B cell (primary cell): ENCODE measurements around the gene GLIS2. TPM values are rescaled to one million over a fixed set of nuclear protein-coding genes. Genes with fewer than 3 reads are reported as not detected.

Source experiments
- ATAC-seq: fragments of 200-7000 bp; cut with Tn5 transposase; one replicate; pipeline ENCODE4 v1.10.0; 2021; ENCODE audit warnings: low read depth, mild to moderate bottlenecking, moderate number of reproducible peaks, moderate library complexity
- CTCF ChIA-PET: fragments of 350-600 bp; sonication (Branson Sonifier 250); formaldehyde crosslinking; loops from one replicate; lab custom pipeline; 2021; ENCODE audit warnings: antibody characterized with exemption, inconsistent platforms; lab: Charles Lee
- POLR2A ChIA-PET: fragments of 350-600 bp; sonication (Branson Sonifier 250); formaldehyde crosslinking; loops from one replicate; lab custom pipeline; 2021; ENCODE audit warnings: antibody characterized with exemption; lab: Charles Lee
- DNase-seq: peaks from one replicate; pipeline ENCODE4 v3.0.0; 2013
- H2AFZ ChIP-seq: 2 replicates; pipeline ENCODE4 v1.6.1; 2012; ENCODE audit warnings: mild to moderate bottlenecking, low read depth, low read length; ENCODE audit not compliant: insufficient read depth, poor library complexity, severe bottlenecking
- H3K27ac ChIP-seq, 2 donors: 1 replicate in 1 of 2; 2 replicates in 1 of 2; pipeline ENCODE4 v1.5.1; 2012 to 2013; ENCODE audit warnings: low read length in 2 of 2, mild to moderate bottlenecking in 2 of 2, moderate library complexity in 1 of 2
- H3K27me3 ChIP-seq, 4 experiments: fragments of 200-600 bp in 1 of 4; sonication (generic) in 1 of 4; replicated peaks in 1 of 4; 1 replicate in 2 of 4; 2 replicates in 2 of 4; pipeline versions ENCODE4 v1.6.1 to v1.7.0; 2013 to 2016; ENCODE audit warnings: low read length in 3 of 4, mild to moderate bottlenecking in 2 of 4, mixed read lengths in 1 of 4, moderate library complexity in 1 of 4; ENCODE audit not compliant: insufficient read depth in 4 of 4, control insufficient read depth in 3 of 4; ENCODE audit errors: control extremely low read depth in 1 of 4
- H3K36me3 ChIP-seq, 2 experiments: replicated peaks in 1 of 2; 1 replicate in 1 of 2; 2 replicates in 1 of 2; pipeline versions ENCODE4 v1.6.1 to v1.7.1; 2013; ENCODE audit warnings: low read length in 1 of 2; ENCODE audit not compliant: insufficient read depth in 2 of 2, control insufficient read depth in 1 of 2; ENCODE audit errors: control extremely low read depth in 1 of 2, extremely low read depth in 1 of 2
- H3K4me1 ChIP-seq, 2 donors: fragments of 200-600 bp in 1 of 2; sonication (generic) in 1 of 2; 1 replicate in 1 of 2; 2 replicates in 1 of 2; pipeline versions ENCODE4 v1.5.1 to v1.6.1; 2013 to 2017; ENCODE audit warnings: low read length in 2 of 2; ENCODE audit not compliant: control insufficient read depth in 2 of 2, insufficient read depth in 2 of 2
- H3K4me2 ChIP-seq: replicated peaks from 2 replicates; pipeline ENCODE3; 2012; ENCODE audit warnings: mild to moderate bottlenecking, low read depth, low read length; ENCODE audit not compliant: poor library complexity, severe bottlenecking
- H3K4me3 ChIP-seq, 5 experiments: fragments of 200-600 bp in 1 of 5; sonication (generic) in 1 of 5; 1 replicate in 3 of 5; 2 replicates in 2 of 5; pipeline versions ENCODE4 v1.5.1 to v1.7.0; 2011 to 2016; ENCODE audit warnings: low read length in 4 of 5, mild to moderate bottlenecking in 4 of 5, low read depth in 2 of 5, control low read depth in 1 of 5, moderate library complexity in 1 of 5; ENCODE audit not compliant: insufficient read depth in 1 of 5; ENCODE audit errors: control extremely low read depth in 1 of 5, extremely low read depth in 1 of 5
- H3K79me2 ChIP-seq: fragments of 200-600 bp; sonication (generic); one replicate; pipeline ENCODE4 v1.6.0; 2016; ENCODE audit warnings: low read length; ENCODE audit not compliant: control insufficient read depth, insufficient read depth
- H3K9ac ChIP-seq: fragments of 200-600 bp; sonication (generic); 2 replicates; pipeline ENCODE4 v1.6.1; 2017; ENCODE audit warnings: mild to moderate bottlenecking, low read length, moderate library complexity
- H3K9me3 ChIP-seq, 3 donors: one replicate each; pipeline versions ENCODE4 v1.6.1 to v1.7.1; 2013; ENCODE audit warnings: low read length in 2 of 3; ENCODE audit not compliant: control insufficient read depth in 2 of 3, insufficient read depth in 1 of 3; ENCODE audit errors: control extremely low read depth in 1 of 3
- H4K20me1 ChIP-seq: 2 replicates; pipeline ENCODE4 v1.6.0; 2012; ENCODE audit warnings: mild to moderate bottlenecking, low read length; ENCODE audit not compliant: insufficient read depth, control insufficient read depth, poor library complexity, severe bottlenecking
- H3K27ac Mint-ChIP-seq: one replicate; pipeline ENCODE4 v1.8.0; 2021; ENCODE audit warnings: mixed read lengths
- H3K27me3 Mint-ChIP-seq: one replicate; pipeline ENCODE4 v1.8.0; 2021; ENCODE audit warnings: mixed read lengths
- H3K4me1 Mint-ChIP-seq: one replicate; pipeline ENCODE4 v1.8.0; 2021; ENCODE audit warnings: mixed read lengths
- H3K4me3 Mint-ChIP-seq: one replicate; pipeline ENCODE4 v1.8.0; 2021; ENCODE audit warnings: mixed read lengths
- H3K9me3 Mint-ChIP-seq: one replicate; pipeline ENCODE4 v1.8.0; 2022; ENCODE audit warnings: mixed read lengths; ENCODE audit not compliant: insufficient read depth
- CTCF ChIP-seq: fragments of 200-600 bp; IDR thresholded peaks from one replicate; pipeline ENCODE4 v1.8.0; 2022; ENCODE audit warnings: antibody characterized with exemption, mild to moderate bottlenecking
- EZH2 ChIP-seq: IDR thresholded peaks from 2 replicates; pipeline ENCODE4 v1.6.1; 2012; ENCODE audit warnings: borderline replicate concordance, low read depth, mild to moderate bottlenecking, moderate library complexity, low read length; ENCODE audit not compliant: insufficient read depth, poor library complexity, severe bottlenecking
- WGBS: methylation state at CpG from one replicate; pipeline ENCODE4 v1.1.5; 2013; ENCODE audit warnings: missing lambda C conversion rate; ENCODE audit not compliant: insufficient coverage; 5-methylcytosine and 5-hydroxymethylcytosine counted together
- intact Hi-C: fragments of 100-400 bp; cut with micrococcal nuclease; formaldehyde crosslinking; loops from one replicate; pipeline ENCODE4 v1.10.0; 2022
- polyA plus RNA-seq: library from polyadenylated mRNA; depleted of rRNA; stranded (reverse); fragments of >200 nt; gene quantifications from 2 replicates; pipeline ENCODE4 v1.2.3, GENCODE V29; 2012
- total RNA-seq, 2 donors: library from RNA; stranded (reverse); fragments of 120-200 nt in 1 of 2; gene quantifications; 1 replicate in 1 of 2; 2 replicates in 1 of 2; pipeline versions ENCODE4 v1.2.3 to v1.2.4, GENCODE V29; 2013 to 2022

Gene GLIS2
- total and polyA plus RNA-seq, 2 donors (not counting 1 experiment from before 2014, with no cell fraction given) = not detected

- DNase-seq (no peak), ATAC-seq (no peak)
- no peak overlapping the region for H3K27ac ChIP-seq
- H2AFZ ChIP-seq = no peak overlapping the region
- intact Hi-C loops = loop anchor here (5.0 kb wide), 1 partner anchor 257 kb away; the partner anchor contains the start of gene ADCY9
- H3K27me3 ChIP-seq = no peaks in the 10 kb centered on the region
- TF ChIP-seq CTCF (no peak), EZH2 (no peak)
- peaks cover 18 to 25% of the 10 kb centered on the region in 2 donors for H3K4me1 ChIP-seq
- no peaks in the 10 kb centered on the region for H3K27me3 Mint-ChIP-seq
- H3K4me1 Mint-ChIP-seq = peaks cover 26% of the 10 kb centered on the region
- CTCF ChIA-PET = interaction anchor here (1.8 to 2.4 kb wide), 2 partner anchors 9 to 29 kb away, joined by 9 to 10 read pairs; no protein-coding TSS in a partner anchor
- H3K9ac ChIP-seq = no peak overlapping the region
- peaks cover 20% of the 10 kb centered on the region for H3K79me2 ChIP-seq
- H3K27ac Mint-ChIP-seq = peak overlapping the region; percentile 26
- peaks cover 0 to 3% of the 10 kb centered on the region in 2 experiments for H3K36me3 ChIP-seq
- H4K20me1 ChIP-seq = peaks cover 93% of the 10 kb centered on the region
- H3K9me3 ChIP-seq = no peaks in the 10 kb centered on the region
- H3K4me3 ChIP-seq = no peak overlapping the region
- 89% methylated on average over 18 of the region's 30 CpGs for WGBS
- peak overlapping the region; percentile 32 for H3K4me3 Mint-ChIP-seq
- H3K4me2 ChIP-seq = peak overlapping the region; percentile 93
- H3K9me3 Mint-ChIP-seq = no peaks in the 10 kb centered on the region
- POLR2A ChIA-PET = interaction anchor here (0.6 to 0.8 kb wide), 2 partner anchors 42 to 103 kb away, joined by 3 to 8 read pairs; no protein-coding TSS in a partner anchor
These were observed 58.3 kb downstream of the GLIS2 start for GRCh38 chr16:4373909-4374742.

- ChIA-PET CTCF (interaction anchor here (1.4 to 1.5 kb wide), 2 partner anchors 16 to 27 kb away, joined by 5 to 8 read pairs; no protein-coding TSS in a partner anchor), POLR2A (no interaction called here)
- Histone ChIP-seq H3K9me3 (no peaks in the 10 kb centered on the region), H3K4me1 (peaks cover 18 to 25% of the 10 kb centered on the region in 2 donors), H3K4me3 (no peak overlapping the region), H3K79me2 (peaks cover 24% of the 10 kb centered on the region), H2AFZ (no peak overlapping the region), H3K9ac (no peak overlapping the region), H3K4me2 (no peak overlapping the region), H4K20me1 (peaks cover 93% of the 10 kb centered on the region), H3K27ac (no peak overlapping the region), H3K27me3 (no peaks in the 10 kb centered on the region), H3K36me3 (peaks cover 0 to 11% of the 10 kb centered on the region in 2 experiments)
- ATAC-seq (no peak), DNase-seq (no peak)
- intact Hi-C loops = no loop called here
- no peak for TF ChIP-seq EZH2
- no peak for TF ChIP-seq CTCF
- 94% methylated on average over 15 of the region's 15 CpGs for WGBS
- no peaks in the 10 kb centered on the region for H3K27me3 Mint-ChIP-seq
- no peaks in the 10 kb centered on the region for H3K9me3 Mint-ChIP-seq
- no peak overlapping the region for H3K4me3 Mint-ChIP-seq
- H3K27ac Mint-ChIP-seq = no peak overlapping the region
- H3K4me1 Mint-ChIP-seq = peaks cover 24% of the 10 kb centered on the region
These were observed 59.9 kb downstream of the GLIS2 start for GRCh38 chr16:4375717-4376116.
